Measurements from ENCODE around the gene TLCD1. TPM values are rescaled to one million over a fixed set of nuclear protein-coding genes. Genes with fewer than 3 reads are reported as not detected.

TLCD1 gene
- total RNA-seq, 6 experiments from 2014 or later, result 8.0 to 14.6 (median 11.3) TPM

- no peaks in the 10 kb centered on the region for H3K9me3 Mint-ChIP-seq
- peaks cover 15% of the 10 kb centered on the region for H3K36me3 Mint-ChIP-seq (ENCODE audit: low read depth)
- no peak for TF ChIP-seq CTCF (IDR thresholded peaks at IDR 0.05)
- no peak for DNase-seq
- peaks cover 32% of the 10 kb centered on the region for H3K27me3 Mint-ChIP-seq (ENCODE audit: insufficient read depth)
- H3K4me1 Mint-ChIP-seq (ENCODE audit: low read depth), result peaks cover 27% of the 10 kb centered on the region
- H3K4me3 Mint-ChIP-seq, result no peak overlapping the region; the same call in 1 of the 2 replicates
- H3K27ac Mint-ChIP-seq, result peak overlapping the region; percentile 51
Observed at GRCh38 chr17:28748852-28749515, 23.0 kb upstream of the TLCD1 start.

GRCh38 chr17:28747801-28748750 is 22.0 kb upstream of the TLCD1 start:
- peak overlapping the region; percentile 51 for H3K27ac Mint-ChIP-seq
- peaks cover 15% of the 10 kb centered on the region for H3K36me3 Mint-ChIP-seq (ENCODE audit: low read depth)
- no peaks in the 10 kb centered on the region for H3K9me3 Mint-ChIP-seq
- no peak overlapping the region for H3K4me3 Mint-ChIP-seq
- no peak for DNase-seq
- H3K27me3 Mint-ChIP-seq (ENCODE audit: insufficient read depth), result peaks cover 32% of the 10 kb centered on the region
- peaks cover 29% of the 10 kb centered on the region for H3K4me1 Mint-ChIP-seq (ENCODE audit: low read depth)
- no peak for TF ChIP-seq CTCF (IDR thresholded peaks at IDR 0.05)

- no peak for DNase-seq
- Mint-ChIP-seq H3K27me3 (ENCODE audit: insufficient read depth) (peaks cover 26% of the 10 kb centered on the region), H3K36me3 (ENCODE audit: low read depth) (peaks cover 12% of the 10 kb centered on the region), H3K27ac (no peak overlapping the region), H3K4me3 (no peak overlapping the region; the same call in 1 of the 2 replicates), H3K9me3 (no peaks in the 10 kb centered on the region), H3K4me1 (ENCODE audit: low read depth) (peaks cover 32% of the 10 kb centered on the region)
- TF ChIP-seq CTCF (IDR thresholded peaks at IDR 0.05), result no peak
Observed at GRCh38 chr17:28747051-28747691, 21.1 kb upstream of the TLCD1 start.

GRCh38 chr17:28746611-28747050 is 20.6 kb upstream of the TLCD1 start:
- Mint-ChIP-seq H3K27ac (peak overlapping the region; percentile 95), H3K36me3 (ENCODE audit: low read depth) (peaks cover 11% of the 10 kb centered on the region), H3K4me1 (ENCODE audit: low read depth) (peaks cover 32% of the 10 kb centered on the region), H3K9me3 (no peaks in the 10 kb centered on the region), H3K27me3 (ENCODE audit: insufficient read depth) (peaks cover 20% of the 10 kb centered on the region), H3K4me3 (peak overlapping the region; percentile 96)
- no peak for TF ChIP-seq CTCF (IDR thresholded peaks at IDR 0.05)
- no peak for DNase-seq

GRCh38 chr17:28745786-28746411 is 19.9 kb upstream of the TLCD1 start:
- DNase-seq, result peak; percentile 66
- peak overlapping the region; percentile 95 for H3K27ac Mint-ChIP-seq
- H3K4me3 Mint-ChIP-seq, result peak overlapping the region; percentile 96
- H3K4me1 Mint-ChIP-seq (ENCODE audit: low read depth), result peaks cover 32% of the 10 kb centered on the region
- no peaks in the 10 kb centered on the region for H3K9me3 Mint-ChIP-seq
- peaks cover 13% of the 10 kb centered on the region for H3K27me3 Mint-ChIP-seq (ENCODE audit: insufficient read depth)
- H3K36me3 Mint-ChIP-seq (ENCODE audit: low read depth), result peaks cover 11% of the 10 kb centered on the region
- no peak for TF ChIP-seq CTCF (IDR thresholded peaks at IDR 0.05)
